IMR-90 (cell line): ENCODE results near the gene TOB2. TPM values are rescaled to one million over a fixed set of nuclear protein-coding genes. Genes with fewer than 3 reads are reported as not detected.

Source experiments
- ATAC-seq: fragments of 200-7000 bp; cut with Tn5 transposase; 2 replicates; pipeline ENCODE4 v1.9.1; 2020; ENCODE audit warnings: low read depth, mild to moderate bottlenecking, moderate library complexity
- BruUV-seq: library from RNA; stranded (reverse); fragments of 400-500 nt; replicated peaks from 2 replicates; lab custom pipeline; 2021; lab: Mats Ljungman, UMichigan
- CTCF ChIA-PET: fragments of 300-600 bp; formaldehyde crosslinking; extraction: SDS; loops from one replicate; lab custom pipeline; 2021; ENCODE audit warnings: antibody characterized with exemption; lab: Yijun Ruan, JAX
- POLR2A ChIA-PET: fragments of 300-600 bp; sonication (Branson Sonifier 250); formaldehyde crosslinking; loops from one replicate; lab custom pipeline; 2022; ENCODE audit warnings: antibody characterized with exemption; ENCODE audit not compliant: unreplicated experiment; lab: Charles Lee
- DNase-seq: peaks from one replicate; pipeline ENCODE4 v3.0.0; 2013
- H2AFZ ChIP-seq: replicated peaks from 2 replicates; pipeline ENCODE3; 2013; ENCODE audit warnings: low read length, mild to moderate bottlenecking; ENCODE audit not compliant: poor library complexity
- H2AK5ac ChIP-seq: 2 replicates; pipeline ENCODE4 v1.6.1; 2013; ENCODE audit warnings: low read depth, low read length, inconsistent platforms
- H2AK9ac ChIP-seq: replicated peaks from 2 replicates; pipeline ENCODE3; 2013; ENCODE audit warnings: mild to moderate bottlenecking, low read depth, low read length, moderate library complexity; ENCODE audit not compliant: poor library complexity
- H2BK120ac ChIP-seq: 2 replicates; pipeline ENCODE4 v1.6.1; 2013; ENCODE audit warnings: low read depth, low read length, inconsistent platforms
- H2BK15ac ChIP-seq: 3 replicates; pipeline ENCODE4 v1.6.1; 2013; ENCODE audit warnings: low read depth, low read length, inconsistent platforms
- H2BK20ac ChIP-seq: 2 replicates; pipeline ENCODE4 v1.6.1; 2013; ENCODE audit warnings: low read depth, mild to moderate bottlenecking, inconsistent platforms, low read length, moderate library complexity
- H2BK5ac ChIP-seq: 2 replicates; pipeline ENCODE4 v1.6.1; 2013; ENCODE audit warnings: mild to moderate bottlenecking, low read depth, low read length, inconsistent platforms; ENCODE audit not compliant: poor library complexity, severe bottlenecking
- H3K14ac ChIP-seq: replicated peaks from 2 replicates; pipeline ENCODE4 v1.6.1; 2013; ENCODE audit warnings: low read depth, low read length, inconsistent platforms
- H3K18ac ChIP-seq: 2 replicates; pipeline ENCODE4 v1.6.1; 2013; ENCODE audit warnings: low read depth, low read length, control low read depth
- H3K23ac ChIP-seq: 2 replicates; pipeline ENCODE4 v1.6.1; 2013; ENCODE audit warnings: low read depth, low read length, inconsistent platforms
- H3K27ac ChIP-seq: 2 replicates; pipeline ENCODE4 v1.5.1; 2013; ENCODE audit warnings: mild to moderate bottlenecking, control low read depth, low read length; ENCODE audit not compliant: insufficient read depth
- H3K27me3 ChIP-seq: 2 replicates; pipeline ENCODE4 v1.6.1; 2013; ENCODE audit warnings: low read length; ENCODE audit not compliant: control insufficient read depth, insufficient read depth
- H3K36me3 ChIP-seq: 2 replicates; pipeline ENCODE4 v1.6.1; 2013; ENCODE audit warnings: low read length, mixed read lengths; ENCODE audit not compliant: control insufficient read depth, insufficient read depth
- H3K4ac ChIP-seq: 2 replicates; pipeline ENCODE4 v1.6.1; 2013; ENCODE audit warnings: low read depth, low read length, inconsistent platforms
- H3K4me1 ChIP-seq: 2 replicates; pipeline ENCODE4 v1.6.1; 2013; ENCODE audit warnings: low read length, mixed read lengths; ENCODE audit not compliant: control insufficient read depth, insufficient read depth
- H3K4me2 ChIP-seq: 2 replicates; pipeline ENCODE4 v1.6.1; 2013; ENCODE audit warnings: low read depth, mild to moderate bottlenecking, control low read depth, low read length, moderate library complexity
- H3K4me3 ChIP-seq: 2 replicates; pipeline ENCODE4 v1.5.1; 2013; ENCODE audit warnings: low read depth, mild to moderate bottlenecking, control low read depth, low read length, moderate library complexity; ENCODE audit not compliant: insufficient read depth
- H3K56ac ChIP-seq: 2 replicates; pipeline ENCODE4 v1.6.1; 2013; ENCODE audit warnings: low read length, inconsistent platforms; ENCODE audit not compliant: insufficient read depth; ENCODE audit errors: extremely low read depth
- H3K79me1 ChIP-seq, 2 experiments: 2 replicates each; pipeline ENCODE4 v1.6.1; 2013; ENCODE audit warnings: low read length in 2 of 2, inconsistent platforms in 1 of 2, low read depth in 1 of 2
- H3K9ac ChIP-seq: 2 replicates; pipeline ENCODE4 v1.6.1; 2013; ENCODE audit warnings: low read depth, low read length, control low read depth
- H3K9me1 ChIP-seq: 2 replicates; pipeline ENCODE4 v1.6.1; 2013; ENCODE audit warnings: low read length, inconsistent platforms; ENCODE audit not compliant: insufficient read depth
- H3K9me3 ChIP-seq: 2 replicates; pipeline ENCODE4 v1.6.1; 2013; ENCODE audit warnings: low read length; ENCODE audit not compliant: control insufficient read depth, insufficient read depth
- H4K20me1 ChIP-seq: 2 replicates; pipeline ENCODE4 v1.6.1; 2013; ENCODE audit warnings: low read length, inconsistent platforms; ENCODE audit not compliant: insufficient read depth
- H4K5ac ChIP-seq: 2 replicates; pipeline ENCODE4 v1.6.1; 2013; ENCODE audit warnings: mild to moderate bottlenecking, low read depth, low read length, control low read depth
- H4K8ac ChIP-seq, 2 experiments: 2 replicates each; pipeline ENCODE4 v1.6.1; 2013; ENCODE audit warnings: low read depth in 2 of 2, low read length in 2 of 2, control low read depth in 1 of 2, inconsistent platforms in 1 of 2
- H4K91ac ChIP-seq: 2 replicates; pipeline ENCODE4 v1.6.1; 2013; ENCODE audit warnings: low read depth, low read length, inconsistent platforms; ENCODE audit not compliant: insufficient read depth
- NFE2L2 ChIP-seq: fragments of 150-350 bp; IDR thresholded peaks from 2 replicates; pipeline ENCODE4 v1.6.1; 2016; ENCODE audit warnings: low read depth, mild to moderate bottlenecking, low read length
- dilution Hi-C: fragments of 300-500 bp; cut with HindIII; formaldehyde crosslinking; loops from one replicate; pipeline ENCODE4 v1.14.3; 2018; ENCODE audit warnings: low sequenced_read_pairs; ENCODE audit not compliant: unreplicated experiment
- in situ Hi-C: fragments of 300-500 bp; cut with MboI; formaldehyde crosslinking; loops from 3 replicates; pipeline ENCODE4 v1.14.3; 2019; ENCODE audit warnings: low sequenced_read_pairs, inconsistent platforms, mixed read lengths
- intact Hi-C: fragments of 100-400 bp; cut with micrococcal nuclease; formaldehyde crosslinking; loops from 2 replicates; pipeline ENCODE4 v1.10.0; 2022
- polyA plus RNA-seq, 3 experiments: library from polyadenylated mRNA; depleted of rRNA; stranded (reverse); fragments of >200 nt; gene quantifications; 2 replicates each; pipeline ENCODE4 v1.2.3, GENCODE V29; 2012; ENCODE audit warnings: low replicate concordance in 1 of 3
- total RNA-seq: library from RNA; depleted of rRNA; stranded (reverse); fragments of >200 nt; gene quantifications from 2 replicates; pipeline ENCODE4 v1.2.3, GENCODE V29; 2012; rRNA removed

TOB2 gene
- total and polyA plus RNA-seq, 2 of the 4 experiments (the other 2 are of a cell fraction) = 17.4 to 23.3 TPM

GRCh38 chr22:41384128-41384527 lies 62.5 kb downstream of the TOB2 start:
- H4K5ac ChIP-seq = no peak overlapping the region
- intact Hi-C loops (no loop called here), dilution Hi-C loops (no loop called here), in situ Hi-C loops (no loop called here)
- no peak overlapping the region for H3K4me2 ChIP-seq
- H2BK20ac ChIP-seq = no peak overlapping the region
- H2AK9ac ChIP-seq = no peak overlapping the region
- ATAC-seq = no peak
- no peak overlapping the region for H3K27ac ChIP-seq
- no peak overlapping the region for H2BK5ac ChIP-seq
- no peak overlapping the region for H3K18ac ChIP-seq
- H3K4ac ChIP-seq = no peak overlapping the region
- ChIA-PET POLR2A (no interaction called here), CTCF (no interaction called here)
- H2AFZ ChIP-seq = no peak overlapping the region
- no peaks in the 10 kb centered on the region for H3K9me3 ChIP-seq
- H2AK5ac ChIP-seq = no peak overlapping the region
- H4K20me1 ChIP-seq = no peaks in the 10 kb centered on the region
- no peak for DNase-seq
- H3K4me1 ChIP-seq = peaks cover 9% of the 10 kb centered on the region
- no TSS peak for BruUV-seq
- H3K23ac ChIP-seq = no peak overlapping the region
- no peak overlapping the region for H2BK120ac ChIP-seq
- peaks cover 15% of the 10 kb centered on the region for H3K36me3 ChIP-seq
- H4K8ac ChIP-seq = no peak overlapping the region
- H3K14ac ChIP-seq = no peak overlapping the region
- no peak overlapping the region for H3K56ac ChIP-seq
- H2BK15ac ChIP-seq = no peak overlapping the region
- H3K9me1 ChIP-seq = no peaks in the 10 kb centered on the region
- no peak overlapping the region for H3K4me3 ChIP-seq
- no peak overlapping the region for H4K91ac ChIP-seq
- TF ChIP-seq NFE2L2 = no peak
- peaks cover 13 to 31% of the 10 kb centered on the region in 2 experiments for H3K79me1 ChIP-seq
- H3K27me3 ChIP-seq = no peaks in the 10 kb centered on the region
- H3K9ac ChIP-seq = no peak overlapping the region

Other genes starting within 250 kb of the TOB2 start
- 20.8 and 25.1 TPM in 2 replicates for gene L3MBTL2, start 241.5 kb downstream of the TOB2 start, total RNA-seq
- gene L3MBTL2, start 241.5 kb downstream of the TOB2 start, polyA plus RNA-seq (2012; rRNA removed) = 20.6 and 23.2 TPM in 2 replicates
- 0.18 and 0.28 TPM in 2 replicates for gene CHADL, start 205.9 kb downstream of the TOB2 start, total RNA-seq
- 0.44 and 0.53 TPM in 2 replicates for gene CHADL, start 205.9 kb downstream of the TOB2 start, polyA plus RNA-seq (2012; rRNA removed)
- gene RANGAP1, start 160.6 kb downstream of the TOB2 start, total RNA-seq = 71.2 and 74.4 TPM in 2 replicates
- 148 and 165 TPM in 2 replicates for gene RANGAP1, start 160.6 kb downstream of the TOB2 start, polyA plus RNA-seq (2012; rRNA removed)
- gene ZC3H7B, start 145.3 kb downstream of the TOB2 start, total RNA-seq = 35.6 and 37.6 TPM in 2 replicates
- 72.3 and 81.6 TPM in 2 replicates for gene ZC3H7B, start 145.3 kb downstream of the TOB2 start, polyA plus RNA-seq (2012; rRNA removed)
- 5.6 and 6.1 TPM in 2 replicates for gene TEF, start 64.9 kb downstream of the TOB2 start, total RNA-seq
- gene TEF, start 64.9 kb downstream of the TOB2 start, polyA plus RNA-seq (2012; rRNA removed) = 11.6 and 14.4 TPM in 2 replicates
- gene PHF5A, start 21.9 kb upstream of the TOB2 start, total RNA-seq = 50.9 and 76.1 TPM in 2 replicates
- 49.1 and 54.9 TPM in 2 replicates for gene PHF5A, start 21.9 kb upstream of the TOB2 start, polyA plus RNA-seq (2012; rRNA removed)
- gene ACO2, start 22.3 kb upstream of the TOB2 start, total RNA-seq = 65.3 and 71.3 TPM in 2 replicates
- gene ACO2, start 22.3 kb upstream of the TOB2 start, polyA plus RNA-seq (2012; rRNA removed) = 69.5 and 72.9 TPM in 2 replicates
- 37.8 and 39.7 TPM in 2 replicates for gene POLR3H, start 97.7 kb upstream of the TOB2 start, total RNA-seq
- gene POLR3H, start 97.7 kb upstream of the TOB2 start, polyA plus RNA-seq (2012; rRNA removed) = 62.1 and 67.8 TPM in 2 replicates
- 2.5 and 2.8 TPM in 2 replicates for gene CSDC2, start 114.2 kb upstream of the TOB2 start, total RNA-seq
- gene CSDC2, start 114.2 kb upstream of the TOB2 start, polyA plus RNA-seq (2012; rRNA removed) = 23.1 and 26.3 TPM in 2 replicates
- gene PMM1, start 143.0 kb upstream of the TOB2 start, total RNA-seq = 22.2 and 22.8 TPM in 2 replicates
- 92.8 and 103 TPM in 2 replicates for gene PMM1, start 143.0 kb upstream of the TOB2 start, polyA plus RNA-seq (2012; rRNA removed)
- gene DESI1, start 174.2 kb upstream of the TOB2 start, total RNA-seq = 14.4 and 14.5 TPM in 2 replicates
- gene DESI1, start 174.2 kb upstream of the TOB2 start, polyA plus RNA-seq (2012; rRNA removed) = 23.6 and 24.9 TPM in 2 replicates
- 392 and 401 TPM in 2 replicates for gene XRCC6, start 174.5 kb upstream of the TOB2 start, total RNA-seq
- gene XRCC6, start 174.5 kb upstream of the TOB2 start, polyA plus RNA-seq (2012; rRNA removed) = 173 and 202 TPM in 2 replicates
- 109 and 122 TPM in 2 replicates for gene SNU13, start 242.1 kb upstream of the TOB2 start, total RNA-seq
- gene SNU13, start 242.1 kb upstream of the TOB2 start, polyA plus RNA-seq (2012; rRNA removed) = 185 and 235 TPM in 2 replicates